Measurements from ENCODE around the gene RTN4. TPM values are rescaled to one million over a fixed set of nuclear protein-coding genes. Genes with fewer than 3 reads are reported as not detected.
"Not testable (repeated sequence)": the region's sequence is repeated elsewhere in the genome, so short reads cannot be mapped to it uniquely, and the experiment has no call there.

RTN4 gene
- total RNA-seq, 4 donors from 2014 or later: 216 to 304 (median 228) TPM

DNA sequence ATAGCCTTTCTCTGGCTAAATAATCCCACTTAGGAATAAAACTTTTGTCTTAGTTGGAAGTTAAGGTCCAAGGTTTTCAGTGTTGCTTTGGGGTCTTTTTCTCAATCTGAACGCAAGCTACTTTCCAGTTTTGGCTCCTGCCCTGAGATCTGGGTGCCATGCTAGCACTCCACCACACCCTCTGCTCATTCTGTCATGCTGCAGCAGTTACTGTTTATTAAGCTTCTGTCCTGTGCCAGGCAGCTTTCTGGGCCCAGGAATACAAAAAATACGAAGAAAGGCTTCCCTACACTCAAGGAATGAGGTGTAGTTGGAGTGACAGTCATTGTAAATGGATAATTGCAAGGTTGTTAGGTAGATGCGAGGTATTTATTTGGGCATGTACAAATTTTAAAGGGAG, 46.3 kb upstream of the RTN4 start:
- TF ChIP-seq CTCF (IDR thresholded peaks at IDR 0.05): no peak
- no peak for TF ChIP-seq EP300 (IDR thresholded peaks at IDR 0.05)
- TF ChIP-seq POLR2AphosphoS5 (IDR thresholded peaks at IDR 0.05): no peak
- no peak for TF ChIP-seq POLR2A (IDR thresholded peaks at IDR 0.05)
- no peaks in the 10 kb centered on the region for H3K36me3 ChIP-seq
- H3K27ac ChIP-seq: peak overlapping the region; percentile 55 to 88 (median 68)
- no peak overlapping the region for H3K4me3 ChIP-seq
- H3K4me1 ChIP-seq: peaks cover 33 to 52% (median 37%) of the 10 kb centered on the region in 3 donors
- no peaks in the 10 kb centered on the region for H3K9me3 ChIP-seq
- no peaks in the 10 kb centered on the region for H3K27me3 ChIP-seq
- WGBS, 2 donors (ENCODE audit: low coverage in 1 of 2): 65% methylated on average over 3 of the region's 3 CpGs; no CpG with 5 or more reads in 1 of the 2 donors
- no peak for ATAC-seq

DNA sequence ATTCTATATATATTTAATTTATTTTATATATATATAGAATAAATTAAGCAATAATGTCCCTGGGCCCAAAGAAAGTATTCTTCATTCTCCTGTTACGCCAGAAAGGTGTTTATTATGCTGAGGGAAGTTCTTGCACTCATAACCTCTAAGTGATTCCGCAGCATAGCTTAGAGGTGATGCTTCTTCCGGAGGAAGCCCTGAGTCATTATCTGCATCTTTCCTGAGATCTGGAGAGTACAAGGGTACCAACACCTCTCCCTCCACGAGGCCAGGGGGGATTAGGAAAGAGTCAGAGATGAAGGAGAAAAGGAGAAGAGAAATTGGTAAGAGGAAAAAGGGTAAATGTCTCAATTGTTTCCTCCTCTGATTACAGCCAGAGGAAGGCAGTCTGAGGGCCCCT, 43.1 kb upstream of the RTN4 start:
- Histone ChIP-seq H3K27me3 (no peaks in the 10 kb centered on the region), H3K27ac (no peak overlapping the region), H3K4me1 (peaks cover 14 to 26% (median 18%) of the 10 kb centered on the region in 3 donors), H3K9me3 (no peaks in the 10 kb centered on the region), H3K36me3 (no peaks in the 10 kb centered on the region), H3K4me3 (no peak overlapping the region)
- 60 to 71% methylated on average over 2 to 3 of the region's 4 CpGs for WGBS, 2 donors (ENCODE audit: low coverage in 1 of 2)
- ATAC-seq: no peak
- no peak for TF ChIP-seq POLR2A (IDR thresholded peaks at IDR 0.05)
- no peak for TF ChIP-seq EP300 (IDR thresholded peaks at IDR 0.05)
- no peak for TF ChIP-seq CTCF (IDR thresholded peaks at IDR 0.05)
- TF ChIP-seq POLR2AphosphoS5 (IDR thresholded peaks at IDR 0.05): no peak

DNA sequence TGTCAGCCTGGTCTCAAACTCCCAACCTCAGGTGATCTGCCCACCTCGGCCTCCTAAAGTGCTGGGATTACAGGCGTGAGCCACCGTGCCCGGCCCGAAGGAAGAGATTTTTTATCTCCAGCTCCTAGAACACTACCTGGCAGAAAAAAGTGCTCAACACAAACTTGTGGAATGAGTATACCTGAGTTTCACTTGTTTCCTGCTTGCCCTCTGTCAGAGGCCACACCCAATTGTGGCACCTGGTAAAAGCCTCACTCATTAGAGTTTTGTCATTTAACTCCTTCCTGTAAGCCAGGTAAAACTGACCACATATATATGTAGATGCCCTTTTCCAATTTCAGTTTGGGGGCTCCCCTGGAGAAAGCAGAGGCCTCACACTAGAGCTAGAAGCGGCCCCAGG, 42.2 kb upstream of the RTN4 start:
- ATAC-seq: no peak
- 95% methylated on average over 2 of the region's 6 CpGs; no CpG with 5 or more reads in 1 of the 2 donors for WGBS, 2 donors (ENCODE audit: low coverage in 1 of 2)
- Histone ChIP-seq H3K27ac (no peak overlapping the region), H3K4me1 (peaks cover 12 to 19% (median 16%) of the 10 kb centered on the region in 3 donors), H3K9me3 (no peaks in the 10 kb centered on the region), H3K36me3 (no peaks in the 10 kb centered on the region), H3K4me3 (no peak overlapping the region), H3K27me3 (no peaks in the 10 kb centered on the region)
- no peak for TF ChIP-seq POLR2AphosphoS5 (IDR thresholded peaks at IDR 0.05)
- TF ChIP-seq CTCF (IDR thresholded peaks at IDR 0.05): no peak
- no peak for TF ChIP-seq EP300 (IDR thresholded peaks at IDR 0.05)
- TF ChIP-seq POLR2A (IDR thresholded peaks at IDR 0.05): no peak

DNA sequence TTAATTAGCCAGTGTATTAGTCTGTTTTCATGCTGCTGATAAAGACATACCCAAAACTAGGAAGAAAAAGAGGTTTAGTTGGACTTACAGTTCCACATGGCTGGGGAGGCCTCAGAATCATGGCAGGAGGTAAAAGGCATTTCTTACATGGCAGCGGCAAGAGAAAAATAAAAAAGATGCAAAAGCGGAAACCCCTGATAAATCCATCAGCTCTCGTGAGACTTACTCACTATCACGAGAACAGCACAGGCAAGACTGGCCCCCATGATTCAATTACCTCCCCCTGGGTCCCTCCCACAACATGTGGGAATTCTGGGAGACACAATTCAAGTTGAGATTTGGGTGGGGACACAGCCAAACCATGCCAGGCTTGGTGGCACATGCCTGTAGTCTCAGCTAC, 41.4 kb upstream of the RTN4 start:
- H3K4me3 ChIP-seq, H3K27me3 ChIP-seq, H3K36me3 ChIP-seq, ATAC-seq, H3K9me3 ChIP-seq, H3K27ac ChIP-seq: not testable (repeated sequence)
- WGBS, 2 donors (ENCODE audit: low coverage in 1 of 2): 92% methylated on average over 2 of the region's 4 CpGs; no CpG with 5 or more reads in 1 of the 2 donors
- peaks cover 6 to 11% (median 9%) of the 10 kb centered on the region in 3 donors for H3K4me1 ChIP-seq

GRCh38 chr2:55090702-55091101, 40.5 kb upstream of the RTN4 start:
- no peak overlapping the region for H3K27ac ChIP-seq
- TF ChIP-seq EP300 (IDR thresholded peaks at IDR 0.05): no peak
- TF ChIP-seq POLR2AphosphoS5 (IDR thresholded peaks at IDR 0.05): no peak
- no peak for TF ChIP-seq CTCF (IDR thresholded peaks at IDR 0.05)
- TF ChIP-seq POLR2A (IDR thresholded peaks at IDR 0.05): no peak
- no peaks in the 10 kb centered on the region for H3K36me3 ChIP-seq
- H3K4me3 ChIP-seq: no peak overlapping the region
- no peaks in the 10 kb centered on the region for H3K9me3 ChIP-seq
- no peak for ATAC-seq
- peaks cover 0 to 2% (median 0%) of the 10 kb centered on the region in 3 donors for H3K4me1 ChIP-seq
- WGBS, 2 donors (ENCODE audit: low coverage in 1 of 2): 93 to 100% methylated on average over 1 to 2 of the region's 2 CpGs
- H3K27me3 ChIP-seq: no peaks in the 10 kb centered on the region

Measured in gastroesophageal sphincter (tissue), 4 donors.